ENCODE results near the gene STXBP3.

DNA sequence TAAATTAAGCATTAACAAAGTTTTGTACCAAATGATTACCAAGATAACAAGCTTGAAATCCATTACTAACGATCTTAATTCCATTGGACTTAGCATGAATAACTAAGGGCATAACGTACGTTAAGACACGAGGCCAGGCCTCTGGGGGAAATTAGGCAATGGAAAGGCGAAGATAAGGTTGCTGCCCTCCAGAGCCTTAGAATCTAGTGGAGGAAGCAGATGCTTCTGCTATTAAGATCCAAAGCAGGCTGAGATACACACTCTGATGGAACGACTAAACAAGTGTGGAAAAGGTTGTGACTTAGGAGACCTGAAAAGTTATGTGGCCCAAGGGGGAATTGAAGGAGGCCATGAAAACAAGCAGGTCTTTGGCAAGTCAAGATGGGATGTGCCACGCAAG lies 104.5 kb downstream of the STXBP3 start:
- TF ChIP-seq, protein P1, sequence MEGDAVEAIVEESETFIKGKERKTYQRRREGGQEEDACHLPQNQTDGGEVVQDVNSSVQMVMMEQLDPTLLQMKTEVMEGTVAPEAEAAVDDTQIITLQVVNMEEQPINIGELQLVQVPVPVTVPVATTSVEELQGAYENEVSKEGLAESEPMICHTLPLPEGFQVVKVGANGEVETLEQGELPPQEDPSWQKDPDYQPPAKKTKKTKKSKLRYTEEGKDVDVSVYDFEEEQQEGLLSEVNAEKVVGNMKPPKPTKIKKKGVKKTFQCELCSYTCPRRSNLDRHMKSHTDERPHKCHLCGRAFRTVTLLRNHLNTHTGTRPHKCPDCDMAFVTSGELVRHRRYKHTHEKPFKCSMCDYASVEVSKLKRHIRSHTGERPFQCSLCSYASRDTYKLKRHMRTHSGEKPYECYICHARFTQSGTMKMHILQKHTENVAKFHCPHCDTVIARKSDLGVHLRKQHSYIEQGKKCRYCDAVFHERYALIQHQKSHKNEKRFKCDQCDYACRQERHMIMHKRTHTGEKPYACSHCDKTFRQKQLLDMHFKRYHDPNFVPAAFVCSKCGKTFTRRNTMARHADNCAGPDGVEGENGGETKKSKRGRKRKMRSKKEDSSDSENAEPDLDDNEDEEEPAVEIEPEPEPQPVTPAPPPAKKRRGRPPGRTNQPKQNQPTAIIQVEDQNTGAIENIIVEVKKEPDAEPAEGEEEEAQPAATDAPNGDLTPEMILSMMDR (conservative IDR thresholded peaks at IDR 0.05; ENCODE audit: low read depth, low read length), result no peak
- no peak for TF ChIP-seq EZH2 (IDR thresholded peaks at IDR 0.05; ENCODE audit: borderline replicate concordance, low read depth, low read length, poor library complexity, severe bottlenecking)

Measured in A673 (cell line).